Retinal pigment epithelial cell (primary cell): ENCODE data around the gene RPTOR.

Experiments used
- DNase-seq: peaks from one replicate; pipeline ENCODE4 v3.0.0-alpha.2; 2010; ENCODE audit warnings: low read depth
- H3K4me3 ChIP-seq: 2 replicates; pipeline ENCODE4 v1.5.1; 2011; ENCODE audit warnings: mild to moderate bottlenecking, low read length, control low read depth, moderate library complexity
- CTCF ChIP-seq: conservative IDR thresholded peaks from 2 replicates; pipeline ENCODE4 v1.5.1; 2011; ENCODE audit warnings: low read depth, low read length, control low read depth, inconsistent platforms

The RPTOR gene

DNA sequence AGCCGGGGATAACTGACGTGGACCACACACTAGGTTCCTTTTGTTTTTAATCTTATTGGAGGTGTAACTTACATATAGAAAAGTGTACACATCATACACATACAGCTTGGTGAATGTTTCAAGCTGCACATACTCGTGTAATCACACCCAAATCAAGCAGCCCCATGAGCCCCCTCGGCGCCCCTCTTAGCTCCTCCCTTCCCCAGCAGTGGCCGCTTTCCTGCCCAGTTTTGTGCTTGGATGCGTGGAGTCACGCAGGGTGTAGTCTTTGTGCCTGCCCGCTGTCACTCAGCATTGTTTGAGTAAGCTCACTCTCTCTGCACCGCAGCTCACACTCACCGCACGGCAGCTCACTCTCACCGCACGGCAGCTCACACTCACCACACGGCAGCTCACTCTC, 295.3 kb downstream of the RPTOR start:
- no peak for DNase-seq
- TF ChIP-seq CTCF: no peak
- H3K4me3 ChIP-seq: no peak overlapping the region

- no peak for DNase-seq
- no peak overlapping the region for H3K4me3 ChIP-seq
- no peak for TF ChIP-seq CTCF
Observed at GRCh38 chr17:80842456-80843013, 297.9 kb downstream of the RPTOR start.

DNA sequence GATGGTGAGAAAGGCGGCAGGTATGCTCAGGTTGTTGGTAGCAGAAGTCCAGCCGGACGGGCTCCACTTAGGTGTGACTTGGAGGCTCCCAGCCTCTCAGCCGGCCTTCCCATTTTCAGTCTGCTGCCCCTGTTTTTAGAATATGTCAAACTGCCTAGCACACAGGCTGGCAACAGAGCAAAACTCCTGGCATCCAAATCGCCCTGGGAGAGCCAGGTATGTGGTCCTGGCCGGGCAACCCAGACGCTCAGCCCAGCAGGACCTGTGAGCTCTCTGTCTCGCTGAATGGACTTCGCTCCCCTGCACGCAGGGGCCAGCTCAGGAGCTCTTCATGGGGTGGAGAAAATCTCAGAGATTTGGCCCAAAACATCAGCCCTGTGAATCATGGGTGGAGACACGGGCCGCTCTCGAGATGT, 299.1 kb downstream of the RPTOR start:
- TF ChIP-seq CTCF: no peak
- no peak for DNase-seq
- H3K4me3 ChIP-seq: no peak overlapping the region

GRCh38 chr17:80844418-80844990, 299.9 kb downstream of the RPTOR start:
- no peak for TF ChIP-seq CTCF
- no peak overlapping the region for H3K4me3 ChIP-seq
- peak; percentile 71 for DNase-seq

DNA sequence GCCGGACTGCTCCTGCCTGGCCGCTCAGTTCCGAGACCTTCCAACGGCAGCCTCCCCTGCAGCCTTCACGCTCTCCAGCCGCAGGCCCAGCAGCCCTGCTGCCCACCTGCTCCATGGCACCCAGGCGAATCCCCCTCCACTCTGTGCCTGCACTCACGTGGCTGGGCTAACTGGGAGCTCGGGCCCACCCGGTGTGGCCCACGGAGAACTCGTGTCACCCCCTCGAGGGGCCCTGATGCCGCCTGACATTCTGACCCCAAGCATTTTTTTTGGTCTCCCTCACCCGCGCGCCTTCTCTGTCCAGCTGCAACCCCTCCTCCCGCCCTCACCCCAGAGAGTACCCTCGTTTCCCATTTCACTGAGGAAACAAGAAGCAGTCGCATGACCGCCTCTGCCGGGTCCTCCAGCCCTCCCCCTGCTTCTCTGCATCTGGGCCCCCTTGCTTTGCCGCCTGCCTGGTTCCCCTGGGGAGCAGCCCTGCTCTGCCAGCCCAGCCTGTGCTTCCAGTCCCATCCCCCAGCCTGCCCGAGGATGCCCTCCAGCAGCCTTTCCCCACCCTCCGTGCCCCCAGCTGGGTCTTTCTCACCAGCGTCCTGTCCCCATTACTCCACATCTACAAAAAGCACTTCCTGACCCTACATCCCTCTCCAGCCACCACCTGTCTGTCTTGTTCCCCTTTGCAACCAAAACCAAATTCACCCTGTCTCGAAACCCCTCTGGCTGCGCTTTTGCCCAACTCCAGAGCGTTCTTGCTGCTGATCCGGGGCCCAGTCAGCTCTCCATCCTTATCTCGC, 300.6 kb downstream of the RPTOR start:
- no peak for TF ChIP-seq CTCF
- H3K4me3 ChIP-seq: no peak overlapping the region
- no peak for DNase-seq

GRCh38 chr17:80845863-80846671, 301.4 kb downstream of the RPTOR start:
- DNase-seq: no peak
- H3K4me3 ChIP-seq: no peak overlapping the region
- no peak for TF ChIP-seq CTCF
